NCI-H82 treated with DMSO at 0.1 percent for 48 hours (cell line): Measurements from ENCODE around the gene PDZD8.
"Not testable (repeated sequence)": the region's sequence is repeated elsewhere in the genome, so short reads cannot be mapped to it uniquely, and the experiment has no call there.

Source experiments
- DNase-seq: peaks from one replicate; lab custom pipeline; 2025; ENCODE audit not compliant: unreplicated experiment; lab: John Stamatoyannopoulos, UW

Gene PDZD8

GRCh38 chr10:117257721-117258120 is 117.5 kb downstream of the PDZD8 start:
- DNase-seq, result no peak

- no peak for DNase-seq
Measured at GRCh38 chr10:117256910-117257309, 118.3 kb downstream of the PDZD8 start.

- DNase-seq, result no peak
Measured at GRCh38 chr10:117255835-117256460, 119.3 kb downstream of the PDZD8 start.

DNA sequence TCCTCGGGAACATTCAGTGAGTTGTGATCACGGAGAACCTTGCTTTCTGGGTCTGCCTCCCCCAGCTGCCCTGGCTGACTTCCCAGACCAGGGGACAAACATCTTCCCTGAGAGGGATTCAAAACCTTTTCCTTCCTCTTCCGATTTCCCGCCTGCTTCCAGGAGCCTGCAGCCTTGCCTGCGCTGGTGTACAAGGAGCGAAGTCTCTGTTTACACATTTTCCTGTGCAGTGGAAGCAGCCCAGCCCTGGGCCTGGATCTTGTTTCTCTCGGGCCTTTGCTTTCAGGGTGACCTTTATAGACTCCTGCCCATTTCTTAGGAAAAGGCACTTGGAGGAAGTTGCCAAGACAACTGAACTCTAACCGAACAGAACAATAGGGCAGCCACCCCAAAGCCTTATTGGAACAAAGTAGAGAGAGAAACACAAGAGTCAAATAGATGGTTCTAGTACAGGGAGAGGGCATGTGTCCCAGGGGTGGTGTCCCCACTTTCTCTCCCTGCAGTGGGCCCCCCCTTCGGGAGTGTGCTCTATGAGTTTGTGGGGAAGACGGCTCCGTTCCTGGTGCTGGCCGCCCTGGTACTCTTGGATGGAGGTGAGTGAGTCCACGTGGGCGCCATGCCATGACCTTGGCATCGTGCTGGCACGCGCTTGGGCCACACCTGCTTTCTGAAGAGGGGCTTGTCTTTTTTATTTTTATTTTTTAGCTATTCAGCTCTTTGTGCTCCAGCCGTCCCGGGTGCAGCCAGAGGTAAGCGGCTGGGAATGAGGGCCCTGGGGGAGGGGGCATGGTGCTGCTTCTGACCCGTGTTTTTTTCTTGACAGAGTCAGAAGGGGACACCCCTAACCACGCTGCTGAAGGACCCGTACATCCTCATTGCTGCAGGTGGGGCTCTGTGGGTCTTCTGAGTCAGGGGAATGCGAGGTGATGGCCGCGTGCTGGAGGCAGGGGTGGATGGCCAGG is 120.2 kb downstream of the PDZD8 start:
- DNase-seq, result no peak

- DNase-seq, result no peak
Measured at GRCh38 chr10:117254338-117254737, 120.9 kb downstream of the PDZD8 start.

DNA sequence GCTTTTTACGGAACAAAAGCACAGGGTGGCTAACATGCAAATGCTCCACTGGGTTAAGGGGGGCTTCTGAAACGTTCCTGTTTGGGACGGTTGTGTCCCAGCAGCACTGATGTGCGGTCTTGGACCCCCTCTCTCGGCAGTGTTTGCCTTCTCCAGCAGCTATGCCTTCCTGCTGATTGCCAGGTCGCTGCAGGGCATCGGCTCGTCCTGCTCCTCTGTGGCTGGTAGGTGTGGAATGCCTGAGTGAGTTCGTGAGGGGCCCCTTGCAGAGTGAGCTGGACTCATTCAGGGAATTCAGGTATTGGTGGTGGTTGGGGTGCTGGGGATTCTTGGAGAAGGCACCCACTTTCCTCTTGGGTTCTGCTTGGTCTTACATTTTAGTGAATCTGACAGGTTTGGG is 121.3 kb downstream of the PDZD8 start:
- DNase-seq, result no peak

- no peak for DNase-seq
Measured at GRCh38 chr10:117250411-117250810, 124.8 kb downstream of the PDZD8 start.

DNA sequence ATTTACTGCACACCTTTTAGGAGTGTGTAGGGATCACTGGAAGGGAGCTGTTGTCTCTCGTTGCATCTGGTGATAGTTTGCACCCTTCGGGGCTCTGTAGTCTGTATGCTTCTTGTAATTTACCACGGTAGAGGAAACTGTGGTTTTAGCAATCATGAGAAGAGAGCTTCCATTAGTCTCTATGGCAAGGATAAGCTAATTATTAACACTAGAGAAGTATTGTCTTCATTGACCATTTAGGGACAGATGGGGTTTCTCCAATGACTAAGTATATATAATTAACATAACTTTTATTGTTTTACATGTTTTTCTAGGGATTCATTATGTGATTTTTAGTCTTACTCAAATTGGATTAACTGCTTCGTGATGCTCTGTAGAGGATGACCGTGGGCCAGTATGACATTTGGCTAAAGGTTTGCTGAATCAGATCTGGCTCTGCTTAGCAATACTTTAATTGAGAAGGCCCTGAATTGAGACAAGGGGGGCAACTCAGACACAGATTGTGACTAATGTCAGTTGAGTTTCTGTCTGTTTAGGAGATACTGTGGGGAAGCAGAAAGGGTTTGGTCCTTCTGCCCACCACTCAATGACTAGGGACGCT is 125.6 kb downstream of the PDZD8 start:
- no peak for DNase-seq

DNA sequence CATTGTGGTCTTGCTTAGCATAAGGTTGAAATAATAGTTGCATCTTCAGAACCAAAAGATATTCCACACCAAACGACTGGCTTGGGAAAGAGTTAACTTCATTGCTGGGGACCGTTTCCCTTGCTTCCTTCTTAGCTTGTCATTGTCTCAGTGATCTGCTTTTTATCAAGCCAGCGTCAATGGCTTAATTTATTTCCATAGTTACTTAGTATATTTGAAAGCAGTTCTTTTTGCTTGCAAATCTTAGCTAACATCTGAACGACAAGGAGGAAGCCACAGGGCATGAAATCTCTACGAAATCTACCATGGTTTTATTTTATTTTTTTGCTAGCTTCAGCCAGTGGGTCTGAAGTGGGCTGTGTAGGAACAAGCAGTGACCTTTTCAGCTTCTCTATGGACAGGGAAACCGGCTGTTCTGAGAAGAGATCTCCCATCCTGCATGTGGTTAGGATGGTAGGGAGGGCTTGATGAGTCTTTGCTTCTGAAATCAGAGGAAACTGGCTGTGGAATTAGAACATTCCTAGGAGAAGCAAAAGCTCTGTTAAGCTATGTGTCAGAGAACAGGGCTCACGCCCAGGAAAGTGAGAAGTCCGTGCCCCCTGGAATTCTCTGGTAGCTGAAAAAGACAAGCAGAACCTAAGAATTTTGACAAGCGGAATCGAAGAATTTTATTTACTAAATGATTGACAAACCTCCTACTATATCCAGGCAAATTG is 126.3 kb downstream of the PDZD8 start:
- DNase-seq, result no peak

GRCh38 chr10:117246997-117247671 is 128.1 kb downstream of the PDZD8 start:
- DNase-seq, result no peak

DNA sequence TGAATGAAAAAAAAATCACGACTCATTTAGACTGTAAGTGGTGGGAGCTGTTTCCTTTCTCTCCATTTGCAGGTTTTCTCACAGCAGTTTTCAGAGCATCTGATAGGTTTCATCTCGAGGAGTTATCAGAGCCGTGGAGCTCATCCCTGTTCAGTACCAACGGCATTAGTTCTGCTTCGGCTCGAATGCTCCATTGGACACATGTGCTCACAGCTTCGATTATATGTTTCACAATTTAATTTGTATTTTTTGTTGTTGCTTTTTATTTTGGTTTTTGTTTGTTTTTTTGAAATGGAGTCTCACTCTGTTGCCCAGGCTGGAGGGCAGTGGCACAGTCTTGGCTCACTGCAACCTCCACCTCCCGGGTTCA is 132.8 kb downstream of the PDZD8 start:
- DNase-seq, result no peak

GRCh38 chr10:117241541-117242462 is 133.4 kb downstream of the PDZD8 start:
- DNase-seq, result no peak

DNA sequence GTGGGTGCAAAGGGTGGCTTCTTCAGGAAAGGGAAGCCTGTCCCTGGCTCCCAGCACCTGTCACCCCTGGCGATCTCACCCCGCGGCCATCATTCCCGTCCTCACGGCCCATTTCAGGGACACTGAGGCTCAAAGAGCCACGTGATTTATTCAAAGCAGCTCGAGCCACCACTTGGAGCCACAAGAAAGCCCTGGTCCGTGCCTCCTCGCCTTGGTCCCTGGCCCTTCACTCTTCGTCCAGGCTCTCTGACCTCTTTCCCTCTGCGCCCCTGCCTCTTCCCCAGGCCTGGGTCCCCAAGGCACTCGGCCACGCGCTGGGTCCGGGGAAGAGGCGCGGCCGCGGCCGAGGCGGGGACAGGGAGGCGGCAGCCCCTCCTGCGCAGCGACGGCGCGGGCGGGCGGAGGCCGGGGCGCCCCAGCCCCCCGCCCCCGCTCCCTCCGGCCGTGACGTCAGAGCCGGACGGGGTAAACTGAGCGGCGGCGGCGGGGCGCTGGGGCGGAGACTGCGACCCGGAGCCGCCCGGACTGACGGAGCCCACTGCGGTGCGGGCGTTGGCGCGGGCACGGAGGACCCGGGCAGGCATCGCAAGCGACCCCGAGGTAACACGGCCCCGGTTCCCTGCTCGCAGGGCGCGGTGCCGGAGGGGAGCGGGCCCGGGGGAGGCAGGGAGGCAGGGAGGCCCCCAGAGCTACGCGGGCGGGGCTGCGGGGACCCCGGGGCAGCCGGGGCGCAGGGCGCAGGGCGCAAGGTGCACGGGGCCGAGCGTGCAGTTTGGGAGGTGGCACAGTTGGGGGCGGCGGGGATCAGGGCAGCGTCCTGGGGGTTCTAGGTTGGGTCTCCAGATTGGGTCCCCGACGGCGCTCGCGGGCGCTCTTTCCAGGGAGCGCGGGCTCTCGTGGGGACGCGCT is 134.4 kb downstream of the PDZD8 start, which contains the start of gene SLC18A2:
Gene SLC18A2 (plus strand): TSS at position 494 of the 909 bp plus-strand sequence. CDS start 580 bp downstream, outside the sequence.
- DNase-seq, result no peak

DNA sequence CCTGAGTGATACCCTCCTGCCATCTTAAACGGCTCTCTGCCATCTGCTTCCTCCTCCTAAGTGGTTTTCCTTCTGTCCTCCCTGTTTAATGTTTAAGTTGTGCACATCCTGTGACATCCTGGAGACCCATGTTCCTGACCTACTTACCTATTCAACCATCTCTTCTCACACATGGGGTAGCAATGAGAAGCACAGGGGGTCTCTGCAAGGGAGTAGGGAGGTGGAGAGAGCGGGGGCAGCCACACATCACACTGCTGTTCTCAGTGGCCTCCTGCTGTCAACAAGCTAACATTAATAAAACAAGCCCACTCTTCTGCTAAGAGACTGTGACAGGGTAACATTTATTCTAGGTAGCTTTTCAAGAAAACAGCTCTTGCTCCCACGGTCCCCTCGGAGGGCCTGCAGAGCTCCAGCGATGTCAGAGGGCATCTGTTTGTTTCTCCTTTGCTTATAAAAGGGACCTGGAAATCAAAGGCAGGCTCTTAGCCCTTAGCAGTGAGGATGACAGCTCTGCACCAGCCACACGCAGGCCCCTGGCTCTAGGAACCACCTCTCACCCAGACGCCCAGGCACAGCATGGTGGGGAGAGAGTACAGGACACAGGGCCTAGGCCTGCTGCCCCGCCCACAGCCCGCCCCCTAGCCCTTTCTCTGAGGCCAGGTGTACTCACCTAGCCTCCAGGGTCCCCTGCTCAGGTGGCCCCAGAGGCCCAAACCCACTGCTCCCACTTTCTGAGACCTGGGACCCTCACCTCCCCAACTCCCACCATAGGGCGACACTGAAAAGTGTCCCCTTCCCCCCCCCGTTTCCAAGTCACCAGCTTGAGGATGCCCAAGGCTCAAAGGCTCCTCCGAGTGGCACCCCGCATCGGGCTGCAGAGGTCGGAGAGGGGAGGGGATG is 135.3 kb downstream of the PDZD8 start:
- no peak for DNase-seq

- no peak for DNase-seq
Measured at GRCh38 chr10:117239051-117239450, 136.2 kb downstream of the PDZD8 start.

- no peak for DNase-seq
Measured at GRCh38 chr10:117237401-117237991, 137.7 kb downstream of the PDZD8 start.

DNA sequence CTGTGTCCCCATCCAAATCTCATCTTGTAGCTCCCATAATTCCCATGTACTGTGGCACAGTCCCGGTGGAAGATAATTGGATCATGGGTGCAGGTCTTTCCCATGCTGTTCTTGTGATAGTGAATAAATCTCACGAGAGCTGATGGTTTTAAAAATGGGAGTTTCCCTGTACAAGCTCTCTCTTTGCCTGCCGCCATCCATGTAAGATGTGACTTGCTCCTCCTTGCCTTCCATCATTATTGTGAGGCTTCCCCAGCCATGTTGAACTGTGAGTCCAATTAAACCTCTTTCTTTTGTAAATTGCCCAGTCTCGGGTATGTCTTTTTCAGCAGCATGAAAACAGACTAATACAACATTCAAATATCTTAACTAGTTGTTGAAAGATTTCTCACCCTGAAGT is 145.1 kb downstream of the PDZD8 start:
- not testable (repeated sequence) for DNase-seq
